Colonic mucosa (tissue), 4 donors: ENCODE data around the gene CUZD1. TPM values are rescaled to one million over a fixed set of nuclear protein-coding genes. Genes with fewer than 3 reads are reported as not detected.
"Not testable (repeated sequence)": the region's sequence is repeated elsewhere in the genome, so short reads cannot be mapped to it uniquely, and the experiment has no call there.

Experiments used
- DNase-seq: peaks from one replicate; pipeline ENCODE4 v3.0.0-alpha.2; 2020
- H3K27ac ChIP-seq: fragments of 200-600 bp; one replicate; pipeline ENCODE4 v1.8.0; 2021
- H3K27me3 ChIP-seq: fragments of 200-600 bp; one replicate; pipeline ENCODE4 v1.8.0; 2021
- H3K36me3 ChIP-seq: fragments of 200-600 bp; one replicate; pipeline ENCODE4 v1.8.0; 2021
- H3K4me1 ChIP-seq: fragments of 200-600 bp; one replicate; pipeline ENCODE4 v1.8.0; 2021; ENCODE audit warnings: mild to moderate bottlenecking
- H3K4me3 ChIP-seq: fragments of 200-600 bp; one replicate; pipeline ENCODE4 v1.8.0; 2021
- H3K9ac ChIP-seq, 2 donors: one replicate each; pipeline ENCODE4 v1.7.0; 2013; ENCODE audit warnings: control low read depth in 2 of 2, low read depth in 2 of 2, low read length in 2 of 2
- H3K9me3 ChIP-seq: fragments of 200-600 bp; one replicate; pipeline ENCODE4 v1.8.0; 2021
- CTCF ChIP-seq: fragments of 200-600 bp; IDR thresholded peaks from one replicate; pipeline ENCODE4 v1.8.0; 2022; ENCODE audit warnings: antibody characterized with exemption, mild to moderate bottlenecking
- intact Hi-C: fragments of 100-400 bp; cut with DNase I; formaldehyde crosslinking; loops from one replicate; pipeline ENCODE4 v1.14.1; 2022
- total RNA-seq, 2 donors: library from RNA; stranded (reverse); fragmentation: NEBNext Ultra II Directional in 1 of 2; extraction: Animal tissue kit (Norgen Biotek cat#: 25700) in 1 of 2; gene quantifications; one replicate each; pipeline ENCODE4 v1.2.1, GENCODE V29; 2021
- donor health status: healthy.
- donor health status: DM: no; HTN: no; CAD: no.
- donor health status: DM: no; HTN: no; CAD: no.

Gene CUZD1
- total RNA-seq, 2 donors from 2014 or later, result 0.77 to 3.6 TPM

- no peaks in the 10 kb centered on the region for H3K27me3 ChIP-seq
- H3K4me1 ChIP-seq, result no peaks in the 10 kb centered on the region
- H3K36me3 ChIP-seq, result no peaks in the 10 kb centered on the region
- H3K4me3 ChIP-seq, result no peak overlapping the region
- no peak for TF ChIP-seq CTCF
- intact Hi-C loops, result no loop called here
- H3K27ac ChIP-seq, result no peak overlapping the region
- DNase-seq, result no peak
- H3K9me3 ChIP-seq, result no peaks in the 10 kb centered on the region
- no peak overlapping the region for H3K9ac ChIP-seq
Measured at GRCh38 chr10:122864901-122865300, 19.2 kb upstream of the CUZD1 start.

GRCh38 chr10:122864194-122864592 is 18.5 kb upstream of the CUZD1 start:
- Histone ChIP-seq H3K27me3 (no peaks in the 10 kb centered on the region), H3K4me3 (no peak overlapping the region), H3K27ac (no peak overlapping the region), H3K36me3 (no peaks in the 10 kb centered on the region), H3K9me3 (no peaks in the 10 kb centered on the region), H3K4me1 (no peaks in the 10 kb centered on the region), H3K9ac (no peak overlapping the region)
- intact Hi-C loops, result no loop called here
- TF ChIP-seq CTCF, result no peak
- no peak for DNase-seq

- no peak overlapping the region for H3K4me3 ChIP-seq
- H3K27ac ChIP-seq, result no peak overlapping the region
- no peaks in the 10 kb centered on the region for H3K4me1 ChIP-seq
- H3K9ac ChIP-seq, result no peak overlapping the region
- intact Hi-C loops, result no loop called here
- no peak for TF ChIP-seq CTCF
- H3K27me3 ChIP-seq, result no peaks in the 10 kb centered on the region
- DNase-seq, result no peak
- H3K9me3 ChIP-seq, result no peaks in the 10 kb centered on the region
- H3K36me3 ChIP-seq, result no peaks in the 10 kb centered on the region
Measured at GRCh38 chr10:122863216-122864193, 17.8 kb upstream of the CUZD1 start.

- no peaks in the 10 kb centered on the region for H3K4me1 ChIP-seq
- no peak overlapping the region for H3K4me3 ChIP-seq
- no peaks in the 10 kb centered on the region for H3K9me3 ChIP-seq
- no peaks in the 10 kb centered on the region for H3K36me3 ChIP-seq
- no peak for DNase-seq
- no peak for TF ChIP-seq CTCF
- no peaks in the 10 kb centered on the region for H3K27me3 ChIP-seq
- intact Hi-C loops, result no loop called here
- no peak overlapping the region for H3K9ac ChIP-seq
- H3K27ac ChIP-seq, result no peak overlapping the region
Measured at GRCh38 chr10:122861711-122862161, 16.1 kb upstream of the CUZD1 start.

- no peak overlapping the region for H3K9ac ChIP-seq
- H3K27me3 ChIP-seq, result no peaks in the 10 kb centered on the region
- no peak for TF ChIP-seq CTCF
- intact Hi-C loops, result no loop called here
- H3K36me3 ChIP-seq, result no peaks in the 10 kb centered on the region
- H3K4me3 ChIP-seq, result no peak overlapping the region
- H3K4me1 ChIP-seq, result no peaks in the 10 kb centered on the region
- no peak for DNase-seq
- H3K27ac ChIP-seq, result no peak overlapping the region
- no peaks in the 10 kb centered on the region for H3K9me3 ChIP-seq
Measured at GRCh38 chr10:122859527-122859926, 13.9 kb upstream of the CUZD1 start.

- DNase-seq, H3K4me1 ChIP-seq, H3K36me3 ChIP-seq, H3K9ac ChIP-seq, H3K27ac ChIP-seq, H3K27me3 ChIP-seq, H3K9me3 ChIP-seq, H3K4me3 ChIP-seq, intact Hi-C loops: not testable (repeated sequence)
Measured at GRCh38 chr10:122858042-122858441, 12.4 kb upstream of the CUZD1 start.
